ENCODE data around the gene KREMEN1.

KREMEN1 gene

DNA sequence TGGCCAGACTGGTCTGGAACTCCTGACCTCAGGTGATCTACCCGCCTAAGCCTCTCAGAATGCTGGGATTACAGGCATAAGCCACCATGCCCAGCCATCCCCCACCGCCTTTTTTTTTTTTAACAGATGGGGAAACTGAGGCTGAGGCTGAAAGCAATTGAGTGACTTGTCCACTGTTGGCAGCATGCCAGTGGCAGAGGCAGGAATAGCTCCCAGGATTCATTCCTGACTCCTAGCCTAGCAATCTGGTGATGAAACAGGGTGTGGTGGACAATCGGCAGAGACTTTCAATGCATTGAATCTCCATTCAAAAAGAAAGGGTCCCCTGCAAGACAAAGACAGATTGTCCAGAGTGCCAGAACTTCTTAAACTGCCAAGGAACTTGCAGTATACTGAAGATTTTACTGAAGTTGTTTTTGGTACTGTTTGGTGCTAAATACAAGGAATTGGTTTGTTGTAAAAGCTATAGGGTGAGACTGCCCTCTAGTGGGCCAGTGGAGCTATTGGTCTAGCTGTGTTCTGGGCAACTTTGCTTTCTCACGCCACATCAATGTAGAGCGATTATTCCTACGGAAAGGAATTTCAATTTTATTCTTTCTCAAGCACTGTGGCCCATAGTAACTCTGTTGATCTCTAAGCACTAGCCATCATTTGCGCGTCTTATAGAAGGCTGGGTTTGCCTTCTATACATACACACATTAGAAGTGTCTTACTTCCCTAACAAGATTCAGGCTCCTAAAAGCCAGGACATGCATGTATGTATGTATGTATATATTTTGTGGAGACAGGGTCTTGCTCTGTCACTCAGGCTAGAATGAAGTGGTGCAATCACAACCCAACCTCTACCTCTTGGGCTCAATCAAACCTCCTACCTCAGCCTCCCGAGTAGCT, 32.2 kb upstream of the KREMEN1 start:
- TF ChIP-seq GATA3 (IDR thresholded peaks at IDR 0.05; ENCODE audit: low read depth, low read length), result no peak
- TF ChIP-seq GATA2 (IDR thresholded peaks at IDR 0.05; ENCODE audit: low read depth, low read length), result no peak

DNA sequence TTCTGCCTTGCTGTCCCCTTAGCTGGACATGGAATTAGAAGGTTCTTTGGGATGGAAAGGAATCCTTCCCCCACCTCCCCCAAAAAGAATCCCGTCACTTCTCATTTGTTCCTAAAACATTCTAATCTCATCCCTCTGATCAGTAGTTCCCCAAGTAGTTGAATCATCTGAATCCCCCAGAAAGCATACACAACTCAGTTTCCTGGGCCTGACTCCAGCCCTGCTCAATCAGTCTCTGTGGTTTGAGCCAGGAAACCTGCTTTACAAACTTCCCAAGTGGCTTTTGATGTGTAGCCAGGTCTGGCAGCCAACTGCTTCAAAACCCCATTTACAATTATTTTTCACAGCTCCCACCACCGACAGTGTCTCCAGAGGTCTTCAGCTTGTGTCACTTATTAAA, 31.4 kb upstream of the KREMEN1 start:
- TF ChIP-seq GATA3 (IDR thresholded peaks at IDR 0.05; ENCODE audit: low read depth, low read length) (no peak), GATA2 (IDR thresholded peaks at IDR 0.05; ENCODE audit: low read depth, low read length) (no peak)

- TF ChIP-seq GATA2 (IDR thresholded peaks at IDR 0.05; ENCODE audit: low read depth, low read length) (no peak), GATA3 (IDR thresholded peaks at IDR 0.05; ENCODE audit: low read depth, low read length) (no peak)
Observed at GRCh38 chr22:29043906-29044575, 28.8 kb upstream of the KREMEN1 start.

DNA sequence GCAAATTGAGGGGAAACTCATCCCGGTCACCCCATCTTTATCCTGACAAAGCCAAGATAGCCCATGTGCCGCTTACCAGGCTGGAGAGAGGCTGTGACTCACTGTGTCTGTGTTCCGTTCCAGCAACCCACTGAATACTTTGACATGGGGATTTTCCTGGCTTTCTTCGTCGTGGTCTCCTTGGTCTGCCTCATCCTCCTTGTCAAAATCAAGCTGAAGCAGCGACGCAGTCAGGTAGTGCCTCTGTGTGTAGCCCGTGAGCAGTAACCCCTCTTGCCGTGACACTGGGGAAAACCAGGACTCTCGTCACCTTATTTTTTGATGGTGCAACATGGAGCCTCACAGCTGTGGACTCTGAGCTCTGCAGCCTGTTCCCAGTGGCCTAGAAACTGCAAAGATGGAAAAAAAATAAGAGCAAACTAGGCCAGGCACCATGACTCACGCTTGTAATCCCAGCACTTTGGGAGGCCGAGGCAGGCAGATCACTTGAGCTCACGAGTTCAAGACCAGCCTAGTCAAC, 28.1 kb upstream of the KREMEN1 start:
- TF ChIP-seq GATA3 (IDR thresholded peaks at IDR 0.05; ENCODE audit: low read depth, low read length), result no peak

DNA sequence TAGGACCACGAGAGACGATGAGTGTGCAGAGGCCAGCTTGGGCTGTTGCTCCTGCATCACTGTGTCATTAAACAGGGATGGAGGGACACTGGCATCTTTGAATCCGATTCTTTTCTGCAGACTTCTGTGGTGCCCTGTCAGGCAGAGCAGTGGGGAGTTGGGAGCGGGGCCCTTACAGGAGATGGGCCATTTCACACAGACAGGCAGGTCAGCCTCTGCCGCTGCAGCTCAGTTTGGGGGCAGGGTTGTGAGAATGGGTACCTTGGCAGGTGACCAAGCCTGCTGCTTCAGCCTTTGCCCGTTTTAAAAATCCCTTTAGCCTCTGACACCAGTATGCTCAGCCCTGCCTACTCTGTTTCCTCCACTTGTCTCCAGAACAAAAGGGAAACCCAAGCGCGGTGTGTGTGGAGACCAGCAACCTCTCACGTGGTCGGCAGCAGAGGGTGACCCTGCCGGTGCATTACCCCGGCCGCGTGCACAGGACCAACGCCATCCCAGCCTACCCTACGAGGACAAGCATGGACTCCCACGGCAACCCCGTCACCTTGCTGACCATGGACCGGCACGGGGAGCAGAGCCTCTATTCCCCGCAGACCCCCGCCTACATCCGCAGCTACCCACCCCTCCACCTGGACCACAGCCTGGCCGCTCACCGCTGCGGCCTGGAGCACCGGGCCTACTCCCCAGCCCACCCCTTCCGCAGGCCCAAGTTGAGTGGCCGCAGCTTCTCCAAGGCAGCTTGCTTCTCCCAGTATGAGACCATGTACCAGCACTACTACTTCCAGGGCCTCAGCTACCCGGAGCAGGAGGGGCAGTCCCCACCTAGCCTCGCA, 23.8 kb upstream of the KREMEN1 start:
- TF ChIP-seq GATA2 (IDR thresholded peaks at IDR 0.05; ENCODE audit: low read depth, low read length), result no peak
- TF ChIP-seq GATA3 (IDR thresholded peaks at IDR 0.05; ENCODE audit: low read depth, low read length), result no peak

DNA sequence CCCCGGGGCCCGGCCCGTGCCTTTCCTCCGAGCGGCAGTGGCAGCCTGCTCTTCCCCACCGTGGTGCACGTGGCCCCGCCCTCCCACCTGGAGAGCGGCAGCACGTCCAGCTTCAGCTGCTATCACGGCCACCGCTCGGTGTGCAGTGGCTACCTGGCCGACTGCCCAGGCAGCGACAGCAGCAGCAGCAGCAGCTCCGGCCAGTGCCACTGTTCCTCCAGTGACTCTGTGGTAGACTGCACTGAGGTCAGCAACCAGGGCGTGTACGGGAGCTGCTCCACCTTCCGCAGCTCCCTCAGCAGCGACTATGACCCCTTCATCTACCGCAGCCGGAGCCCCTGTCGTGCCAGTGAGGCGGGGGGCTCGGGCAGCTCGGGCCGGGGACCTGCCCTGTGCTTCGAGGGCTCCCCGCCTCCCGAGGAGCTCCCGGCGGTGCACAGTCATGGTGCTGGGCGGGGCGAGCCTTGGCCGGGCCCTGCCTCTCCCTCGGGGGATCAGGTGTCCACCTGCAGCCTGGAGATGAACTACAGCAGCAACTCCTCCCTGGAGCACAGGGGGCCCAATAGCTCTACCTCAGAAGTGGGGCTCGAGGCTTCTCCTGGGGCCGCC, 23.1 kb upstream of the KREMEN1 start:
- TF ChIP-seq GATA2 (IDR thresholded peaks at IDR 0.05; ENCODE audit: low read depth, low read length) (no peak), GATA3 (IDR thresholded peaks at IDR 0.05; ENCODE audit: low read depth, low read length) (no peak)

DNA sequence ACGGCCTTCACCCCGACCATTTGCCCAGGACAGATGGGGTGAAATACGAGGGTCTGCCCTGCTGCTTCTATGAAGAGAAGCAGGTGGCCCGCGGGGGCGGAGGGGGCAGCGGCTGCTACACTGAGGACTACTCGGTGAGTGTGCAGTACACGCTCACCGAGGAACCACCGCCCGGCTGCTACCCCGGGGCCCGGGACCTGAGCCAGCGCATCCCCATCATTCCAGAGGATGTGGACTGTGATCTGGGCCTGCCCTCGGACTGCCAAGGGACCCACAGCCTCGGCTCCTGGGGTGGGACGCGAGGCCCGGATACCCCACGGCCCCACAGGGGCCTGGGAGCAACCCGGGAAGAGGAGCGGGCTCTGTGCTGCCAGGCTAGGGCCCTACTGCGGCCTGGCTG, 22.4 kb upstream of the KREMEN1 start:
- TF ChIP-seq GATA3 (IDR thresholded peaks at IDR 0.05; ENCODE audit: low read depth, low read length) (no peak), GATA2 (IDR thresholded peaks at IDR 0.05; ENCODE audit: low read depth, low read length) (no peak)

GRCh38 chr22:29053048-29053702, 19.7 kb upstream of the KREMEN1 start:
- TF ChIP-seq GATA2 (IDR thresholded peaks at IDR 0.05; ENCODE audit: low read depth, low read length), result no peak
- no peak for TF ChIP-seq GATA3 (IDR thresholded peaks at IDR 0.05; ENCODE audit: low read depth, low read length)

DNA sequence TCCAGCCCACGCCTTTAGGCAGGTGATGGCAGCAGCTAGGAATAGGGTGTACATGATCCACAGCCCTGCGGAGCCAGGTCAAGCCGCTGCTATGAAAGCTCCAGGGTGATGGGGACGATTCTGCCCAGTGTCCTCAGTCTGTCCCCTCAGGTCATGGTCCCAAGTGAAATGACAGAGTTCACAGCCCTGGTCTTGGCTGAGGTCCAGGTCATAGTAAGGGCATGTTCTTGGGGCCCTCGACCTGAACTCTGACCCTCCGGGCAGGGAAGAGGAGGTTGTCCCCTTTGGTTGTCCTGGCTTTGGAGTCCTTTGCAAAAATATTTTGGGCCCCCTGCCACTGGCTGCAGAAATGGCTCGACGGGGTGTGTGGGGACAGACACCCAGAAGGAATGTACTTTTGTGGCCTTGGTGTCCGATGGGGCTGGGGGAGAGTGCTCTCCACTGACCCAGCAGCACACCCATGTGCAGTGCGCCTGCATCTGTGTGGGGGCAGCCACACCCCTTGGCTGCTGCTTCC, 18.5 kb upstream of the KREMEN1 start:
- TF ChIP-seq GATA3 (IDR thresholded peaks at IDR 0.05; ENCODE audit: low read depth, low read length), result no peak
- no peak for TF ChIP-seq GATA2 (IDR thresholded peaks at IDR 0.05; ENCODE audit: low read depth, low read length)

GRCh38 chr22:29055192-29055830, 17.5 kb upstream of the KREMEN1 start:
- no peak for TF ChIP-seq GATA3 (IDR thresholded peaks at IDR 0.05; ENCODE audit: low read depth, low read length)
- TF ChIP-seq GATA2 (IDR thresholded peaks at IDR 0.05; ENCODE audit: low read depth, low read length), result no peak

- TF ChIP-seq GATA3 (IDR thresholded peaks at IDR 0.05; ENCODE audit: low read depth, low read length) (no peak), GATA2 (IDR thresholded peaks at IDR 0.05; ENCODE audit: low read depth, low read length) (no peak)
Observed at GRCh38 chr22:29056472-29056871, 16.4 kb upstream of the KREMEN1 start.

DNA sequence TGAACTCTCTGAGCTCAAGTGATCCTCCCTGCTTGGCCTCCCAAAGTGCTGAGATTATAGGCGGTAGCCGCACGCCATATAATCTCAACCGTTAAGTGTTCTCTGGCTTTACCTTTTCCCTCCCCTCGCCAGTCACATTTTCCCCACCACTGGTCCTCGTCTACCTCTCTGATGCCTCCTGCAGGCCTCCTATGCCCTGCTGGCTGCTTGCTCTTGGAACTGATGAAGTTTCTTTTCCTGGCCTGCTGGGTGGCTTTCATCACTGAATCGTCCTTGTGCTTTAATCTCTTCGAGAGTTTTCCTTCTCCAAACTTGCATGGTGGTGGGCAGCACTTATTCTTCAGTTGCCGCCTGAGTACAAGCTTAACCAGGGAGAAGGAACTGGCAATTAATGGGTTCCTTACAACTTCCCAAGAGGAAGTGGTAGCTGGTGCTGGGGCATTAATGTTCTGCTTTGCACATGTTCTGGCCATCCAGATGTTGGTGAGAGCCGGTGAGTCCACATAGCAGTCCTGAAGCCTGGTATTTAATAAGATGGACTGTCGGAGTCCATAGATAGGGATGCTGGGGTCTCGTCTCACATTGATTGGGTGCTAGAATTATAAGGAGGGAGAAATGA, 12.5 kb upstream of the KREMEN1 start:
- TF ChIP-seq GATA2 (IDR thresholded peaks at IDR 0.05; ENCODE audit: low read depth, low read length), result no peak
- TF ChIP-seq GATA3 (IDR thresholded peaks at IDR 0.05; ENCODE audit: low read depth, low read length), result no peak

All from SH-SY5Y (cell line).